HCT116 (cell line): ENCODE results near the gene POU2F3. TPM values are rescaled to one million over a fixed set of nuclear protein-coding genes. Genes with fewer than 3 reads are reported as not detected.
A peak's percentile ranks its signal among the peaks of the same experiment; 100 is the strongest.

ENCODE experiments used
- ATAC-seq: fragments of 200-7000 bp; cut with Tn5 transposase; 2 replicates; pipeline ENCODE4 v1.9.1; 2020; ENCODE audit warnings: mild to moderate bottlenecking, moderate library complexity
- BruUV-seq: library from RNA; stranded (reverse); fragments of 400-500 nt; replicated peaks from 2 replicates; lab custom pipeline; 2021; lab: Mats Ljungman, UMichigan
- CTCF ChIA-PET: fragments of 300-600 bp; sonication (Branson Sonifier 250); formaldehyde crosslinking; loops from one replicate; lab custom pipeline; 2021; ENCODE audit warnings: antibody characterized with exemption; lab: Charles Lee
- POLR2A ChIA-PET: fragments of 300-600, 350-600 bp; sonication (Branson Sonifier 250); formaldehyde crosslinking; loops from one replicate; lab custom pipeline; 2021; ENCODE audit warnings: antibody characterized with exemption; lab: Charles Lee
- RAD21 ChIA-PET, 2 experiments: fragments of 300-600 bp; sonication (Branson Sonifier 250); formaldehyde crosslinking; loops; one replicate each; lab custom pipeline; 2023; ENCODE audit warnings: low total read pairs in 2 of 2; ENCODE audit not compliant: uncharacterized antibody in 2 of 2, unreplicated experiment in 2 of 2, low non-redundant PET in 1 of 2; lab: Charles Lee
- DNase-seq: peaks from one replicate; pipeline ENCODE4 v3.0.0-alpha.2; 2010; ENCODE audit warnings: low read depth, low spot score
- H2AFZ ChIP-seq: fragments of 200-600 bp; shearing (Covaris generic), sonication (generic); 2 replicates; pipeline ENCODE4 v1.6.1; 2017; ENCODE audit warnings: low read depth, mixed run types, mixed read lengths, antibody characterized with exemption, low read length; ENCODE audit not compliant: poor library complexity, severe bottlenecking
- H3K27ac ChIP-seq: 2 replicates; pipeline ENCODE4 v1.5.1; 2012; ENCODE audit warnings: low read depth, low read length
- H3K27me3 ChIP-seq: fragments of 200-600 bp; sonication (generic); 2 replicates; pipeline ENCODE4 v1.6.1; 2016; ENCODE audit warnings: mixed run types, low read length, mixed read lengths; ENCODE audit not compliant: insufficient read depth
- H3K36me3 ChIP-seq, 2 experiments: fragments of 200-500 bp in 1 of 2; fragments of 200-600 bp in 1 of 2; sonication (Bioruptor generic) in 1 of 2; sonication (generic) in 1 of 2; 2 replicates each; pipeline versions ENCODE4 v1.5.1 to v1.6.1; 2014 to 2016; ENCODE audit warnings: low read length in 2 of 2, inconsistent platforms in 1 of 2, mixed read lengths in 1 of 2, mixed run types in 1 of 2; ENCODE audit not compliant: insufficient read depth in 2 of 2, control insufficient read depth in 1 of 2
- H3K4me1 ChIP-seq, 2 experiments: fragments of 200-600 bp in 1 of 2; sonication (generic) in 1 of 2; 2 replicates each; pipeline versions ENCODE4 v1.5.1 to v1.6.1; 2012 to 2017; ENCODE audit warnings: low read length in 2 of 2, inconsistent platforms in 1 of 2, mild to moderate bottlenecking in 1 of 2, mixed read lengths in 1 of 2, mixed run types in 1 of 2, moderate library complexity in 1 of 2; ENCODE audit not compliant: insufficient read depth in 2 of 2, control insufficient read depth in 1 of 2
- H3K4me2 ChIP-seq: fragments of 200-600 bp; sonication (generic); 2 replicates; pipeline ENCODE4 v1.6.1; 2017; ENCODE audit warnings: mixed run types, low read length, mixed read lengths
- H3K4me3 ChIP-seq, 2 experiments: fragments of 200-600 bp in 1 of 2; sonication (generic) in 1 of 2; replicated peaks in 1 of 2; 2 replicates each; pipeline ENCODE4 v1.5.1; 2011 to 2016; ENCODE audit warnings: low read length in 2 of 2, control low read depth in 1 of 2, low read depth in 1 of 2, mild to moderate bottlenecking in 1 of 2, mixed read lengths in 1 of 2, mixed run types in 1 of 2
- H3K79me2 ChIP-seq: fragments of 200-600 bp; sonication (generic); 2 replicates; pipeline ENCODE4 v1.6.1; 2017; ENCODE audit warnings: mild to moderate bottlenecking, mixed run types, low read length, moderate library complexity, mixed read lengths; ENCODE audit not compliant: insufficient read depth
- H3K9ac ChIP-seq: fragments of 200-600 bp; sonication (generic); 2 replicates; pipeline ENCODE4 v1.6.1; 2016; ENCODE audit warnings: low read length, mixed read lengths
- H3K9me2 ChIP-seq: fragments of 200-600 bp; sonication (generic), shearing (Covaris generic); 2 replicates; pipeline ENCODE4 v1.6.1; 2017; ENCODE audit warnings: mixed run types, mild to moderate bottlenecking, moderate library complexity; ENCODE audit not compliant: insufficient read depth
- H3K9me3 ChIP-seq, 2 experiments: fragments of 200-500 bp in 1 of 2; fragments of 200-600 bp in 1 of 2; sonication (Bioruptor generic) in 1 of 2; sonication (generic) in 1 of 2; 2 replicates each; pipeline ENCODE4 v1.6.1; 2014 to 2017; ENCODE audit warnings: low read length in 2 of 2, mixed read lengths in 2 of 2, inconsistent platforms in 1 of 2, low read depth in 1 of 2, mild to moderate bottlenecking in 1 of 2, mixed run types in 1 of 2, moderate library complexity in 1 of 2; ENCODE audit not compliant: control insufficient read depth in 1 of 2, insufficient read depth in 1 of 2
- H4K20me1 ChIP-seq: fragments of 200-600 bp; sonication (generic), shearing (Covaris generic); 2 replicates; pipeline ENCODE4 v1.6.1; 2017; ENCODE audit warnings: mixed run types, mild to moderate bottlenecking, moderate library complexity; ENCODE audit not compliant: insufficient read depth
- POLR2A ChIP-seq: IDR thresholded peaks from 2 replicates; pipeline ENCODE4 v1.7.0; 2011; ENCODE audit warnings: borderline replicate concordance; ENCODE audit not compliant: insufficient read depth, insufficient read length; ENCODE audit errors: extremely low read depth
- POLR2AphosphoS5 ChIP-seq: IDR thresholded peaks from 2 replicates; pipeline ENCODE4 v1.6.1; 2011; ENCODE audit warnings: mild to moderate bottlenecking, low read depth, low read length, moderate library complexity
- RAD21 ChIP-seq: IDR thresholded peaks from 2 replicates; pipeline ENCODE4 v1.6.1; 2012; ENCODE audit warnings: low read depth, mild to moderate bottlenecking
- TCF7L2 ChIP-seq: IDR thresholded peaks from 2 replicates; pipeline ENCODE4 v1.7.0; 2011; ENCODE audit warnings: borderline replicate concordance, inconsistent platforms; ENCODE audit not compliant: insufficient read depth, insufficient read length; ENCODE audit errors: extremely low read depth
- YY1 ChIP-seq: IDR thresholded peaks from 2 replicates; pipeline ENCODE4 v1.6.1; 2011; ENCODE audit warnings: low read length, low read depth, moderate library complexity, mild to moderate bottlenecking; ENCODE audit not compliant: insufficient replicate concordance; ENCODE audit errors: extremely low read depth
- ZFX ChIP-seq: fragments of 450-650 bp; IDR thresholded peaks from 2 replicates; pipeline ENCODE4 v1.6.1; 2017
- ZNF274 ChIP-seq: fragments of 200-500 bp; sonication (Bioruptor generic); IDR thresholded peaks from 2 replicates; pipeline ENCODE4 v1.6.1; 2014; ENCODE audit warnings: mild to moderate bottlenecking, low read depth, low read length, inconsistent platforms
- intact Hi-C: fragments of 100-400 bp; cut with micrococcal nuclease; formaldehyde crosslinking; loops from 2 replicates; pipeline ENCODE4 v1.10.0; 2022
- total RNA-seq: library from RNA; stranded (reverse); gene quantifications from one replicate; pipeline ENCODE4 v1.2.1, GENCODE V29; 2021; ENCODE audit not compliant: unreplicated experiment
- TF ChIP-seq, protein P1 (sequence below), 3 experiments: fragments of 200-600 bp in 1 of 3; sonication (generic) in 1 of 3; IDR thresholded peaks in 2 of 3; conservative IDR thresholded peaks in 1 of 3; 2 replicates each; pipeline ENCODE4 v1.5.1; 2012 to 2017; ENCODE audit warnings: low read depth in 2 of 3, low read length in 2 of 3, antibody characterized with exemption in 1 of 3, borderline replicate concordance in 1 of 3, control low read depth in 1 of 3, mild to moderate bottlenecking in 1 of 3, mixed read lengths in 1 of 3, mixed run types in 1 of 3, moderate library complexity in 1 of 3; ENCODE audit not compliant: insufficient read depth in 1 of 3
- TF ChIP-seq, protein P2 (sequence below): IDR thresholded peaks from 2 replicates; pipeline ENCODE4 v1.6.1; 2012

POU2F3 gene
- total RNA-seq, 1 experiment from 2014 or later: 0.15 TPM

DNA sequence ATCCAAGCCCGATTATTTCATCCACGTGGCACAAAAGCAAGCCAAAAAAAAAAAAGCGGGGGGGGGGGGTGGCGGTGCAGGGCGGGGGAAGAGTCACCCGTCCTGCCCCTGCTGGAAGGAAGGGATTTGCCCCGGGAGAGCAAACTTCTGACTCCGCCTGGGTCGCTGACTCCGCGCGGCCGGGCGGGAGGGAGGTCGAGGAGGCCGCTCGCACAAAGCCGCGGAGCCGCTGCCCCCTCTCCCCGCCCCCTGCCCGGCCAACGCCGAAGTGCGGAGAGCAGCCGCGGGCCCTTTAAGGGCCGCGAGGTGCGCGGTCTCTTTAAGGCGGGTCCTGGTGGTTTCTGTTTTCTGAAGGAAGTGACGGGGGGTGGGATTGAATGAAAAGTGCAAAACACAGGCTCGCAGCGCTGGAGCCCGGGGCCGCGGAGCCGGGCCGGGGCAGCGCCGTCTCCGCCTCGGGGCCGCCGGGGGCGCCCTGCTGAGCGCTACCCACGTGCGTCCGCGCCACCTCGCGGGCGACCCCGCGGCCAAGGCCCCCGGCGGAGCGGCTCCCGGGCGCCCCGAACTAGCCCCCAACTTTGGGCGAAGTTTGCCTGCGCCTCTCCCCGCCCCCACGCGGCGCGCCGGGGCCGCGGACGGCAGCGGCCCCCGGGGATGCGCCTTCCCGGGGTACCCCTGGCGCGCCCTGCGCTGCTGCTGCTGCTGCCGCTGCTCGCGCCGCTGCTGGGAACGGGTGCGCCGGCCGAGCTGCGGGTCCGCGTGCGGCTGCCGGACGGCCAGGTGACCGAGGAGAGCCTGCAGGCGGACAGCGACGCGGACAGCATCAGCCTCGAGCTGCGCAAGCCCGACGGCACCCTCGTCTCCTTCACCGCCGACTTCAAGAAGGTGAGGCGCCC lies 29.1 kb upstream of the POU2F3 start, which contains the start of gene OAF:
OAF (plus strand) TSS at position 407 of the 896 bp plus-strand sequence; CDS start at position 655, 248 bp downstream.
- DNase-seq: peak; percentile 55
- Histone ChIP-seq H3K9me2 (no peaks in the 10 kb centered on the region), H3K4me2 (peak within 1 kb of the TSS; percentile 96), H3K9me3 (no peaks in the 10 kb centered on the region), H3K36me3 (no peaks in the 10 kb centered on the region), H2AFZ (peak within 1 kb of the TSS; percentile 1), H3K79me2 (peaks cover 6% of the 10 kb centered on the region; the same call in 1 of the 2 replicates), H3K27ac (peak within 1 kb of the TSS; percentile 74), H3K27me3 (no peaks in the 10 kb centered on the region), H3K4me3 (peak within 1 kb of the TSS; percentile 69 to 78), H3K9ac (peak within 1 kb of the TSS; percentile 82), H4K20me1 (no peaks in the 10 kb centered on the region), H3K4me1 (peaks cover 23 to 52% of the 10 kb centered on the region in 2 experiments)
- intact Hi-C loops: loop anchor here (5.0 kb wide), 1 partner anchor 499 kb away; no protein-coding TSS in a partner anchor
- ATAC-seq: peak; percentile 84
- ChIA-PET CTCF (interaction anchor here (1.1 kb wide), 1 partner anchor 92 kb away, joined by 3 read pairs; no protein-coding TSS in a partner anchor), POLR2A (no interaction called here), RAD21 (no interaction called here)
- TF ChIP-seq, protein P1, sequence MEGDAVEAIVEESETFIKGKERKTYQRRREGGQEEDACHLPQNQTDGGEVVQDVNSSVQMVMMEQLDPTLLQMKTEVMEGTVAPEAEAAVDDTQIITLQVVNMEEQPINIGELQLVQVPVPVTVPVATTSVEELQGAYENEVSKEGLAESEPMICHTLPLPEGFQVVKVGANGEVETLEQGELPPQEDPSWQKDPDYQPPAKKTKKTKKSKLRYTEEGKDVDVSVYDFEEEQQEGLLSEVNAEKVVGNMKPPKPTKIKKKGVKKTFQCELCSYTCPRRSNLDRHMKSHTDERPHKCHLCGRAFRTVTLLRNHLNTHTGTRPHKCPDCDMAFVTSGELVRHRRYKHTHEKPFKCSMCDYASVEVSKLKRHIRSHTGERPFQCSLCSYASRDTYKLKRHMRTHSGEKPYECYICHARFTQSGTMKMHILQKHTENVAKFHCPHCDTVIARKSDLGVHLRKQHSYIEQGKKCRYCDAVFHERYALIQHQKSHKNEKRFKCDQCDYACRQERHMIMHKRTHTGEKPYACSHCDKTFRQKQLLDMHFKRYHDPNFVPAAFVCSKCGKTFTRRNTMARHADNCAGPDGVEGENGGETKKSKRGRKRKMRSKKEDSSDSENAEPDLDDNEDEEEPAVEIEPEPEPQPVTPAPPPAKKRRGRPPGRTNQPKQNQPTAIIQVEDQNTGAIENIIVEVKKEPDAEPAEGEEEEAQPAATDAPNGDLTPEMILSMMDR (IDR thresholded peaks at IDR 0.05 in 2 of 3, conservative IDR thresholded peaks at IDR 0.05 in 1 of 3; ENCODE audit: borderline replicate concordance in 1 of 3, insufficient read depth in 1 of 3, low read depth in 2 of 3, low read length in 2 of 3): peak in 2 of 3 experiments; percentile 9 to 22; a peak in 2 of 6 replicates
- TF ChIP-seq ZNF274 (no peak), YY1 (no peak), TCF7L2 (peak; percentile 61), POLR2A (peak; percentile 64), RAD21 (no peak), ZFX (peak; percentile 59), POLR2AphosphoS5 (peak; percentile 79)
- TF ChIP-seq, protein P2, sequence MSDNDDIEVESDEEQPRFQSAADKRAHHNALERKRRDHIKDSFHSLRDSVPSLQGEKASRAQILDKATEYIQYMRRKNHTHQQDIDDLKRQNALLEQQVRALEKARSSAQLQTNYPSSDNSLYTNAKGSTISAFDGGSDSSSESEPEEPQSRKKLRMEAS: peak; percentile 90
- BruUV-seq: no TSS peak
